Psoas muscle (tissue), 8 donors: ENCODE data around the gene AGRN. TPM values are rescaled to one million over a fixed set of nuclear protein-coding genes. Genes with fewer than 3 reads are reported as not detected.

Source experiments
- ATAC-seq, 4 donors: fragments of 200-7000 bp; cut with Tn5 transposase; one replicate each; pipeline ENCODE4 v1.9.1; 2020; ENCODE audit warnings: moderate library complexity in 3 of 4, mild to moderate bottlenecking in 2 of 4
- DNase-seq, 2 donors: peaks; one replicate each; pipeline ENCODE4 v3.0.0-alpha.2; 2020
- H3K27ac ChIP-seq: fragments of 200-600 bp; one replicate; pipeline ENCODE4 v1.8.0; 2022
- H3K27me3 ChIP-seq, 3 donors: fragments of 200-600 bp in 1 of 3; one replicate each; pipeline versions ENCODE4 v1.6.1 to v1.8.0; 2013 to 2022; ENCODE audit warnings: low read length in 2 of 3, mild to moderate bottlenecking in 2 of 3, moderate library complexity in 1 of 3; ENCODE audit not compliant: insufficient read depth in 3 of 3
- H3K36me3 ChIP-seq, 2 donors: fragments of 200-600 bp in 1 of 2; one replicate each; pipeline versions ENCODE4 v1.6.1 to v1.8.0; 2013 to 2022; ENCODE audit warnings: low read depth in 1 of 2, mild to moderate bottlenecking in 1 of 2, moderate library complexity in 1 of 2; ENCODE audit not compliant: insufficient read depth in 1 of 2
- H3K4me1 ChIP-seq: fragments of 200-600 bp; one replicate; pipeline ENCODE4 v1.8.0; 2022
- H3K4me3 ChIP-seq: fragments of 200-600 bp; one replicate; pipeline ENCODE4 v1.8.0; 2022; ENCODE audit warnings: mild to moderate bottlenecking
- H3K9me3 ChIP-seq: fragments of 200-600 bp; one replicate; pipeline ENCODE4 v1.8.0; 2022
- WGBS, 3 donors: extraction: QIAGEN DNeasy Blood & Tissue Kit; methylation state at CpG; one replicate each; pipeline versions ENCODE4 v1.1.6 to v1.1.7; 2013; 5-methylcytosine and 5-hydroxymethylcytosine counted together
- intact Hi-C, 2 donors: fragments of 100-400 bp; cut with DNase I; formaldehyde crosslinking; loops; one replicate each; pipeline versions ENCODE4 v1.11.0 to v1.14.2; 2022
- polyA plus RNA-seq, 3 donors: library from polyadenylated mRNA; stranded (reverse); fragments of 200-250 nt; gene quantifications; one replicate each; pipeline ENCODE4 v1.2.3, GENCODE V29; 2013
- total RNA-seq, 4 donors: library from RNA; stranded (reverse); fragmentation: NEBNext Ultra II Directional in 2 of 4; extraction: Animal tissue kit (Norgen Biotek cat#: 25700) in 2 of 4; gene quantifications; one replicate each; pipeline versions ENCODE4 v1.2.1 to v1.2.4, GENCODE V29; 2021 to 2023
- TF ChIP-seq, protein P1 (sequence below): fragments of 200-600 bp; IDR thresholded peaks from one replicate; pipeline ENCODE4 v1.8.0; 2022; ENCODE audit warnings: antibody characterized with exemption
- donor health status: healthy with polysubstance abuse.
- donor health status: DM: no; HTN: no; CAD: no; lungs with moderate emphysema.
- donor health status: Bipolar disorder and iron deficiency.
- donor health status: healthy.
- donor health status: DM: yes; HTN: yes; CAD: no.
- donor health status: DM: no; HTN: no; CAD: no.
- donor health status: DM: no; HTN: no; CAD: no.
- donor health status: DM: yes; HTN: yes; CAD: no.

Gene AGRN
- total and polyA plus RNA-seq, 7 donors, result 1.3 to 5.4 (median 3.4) TPM

DNA sequence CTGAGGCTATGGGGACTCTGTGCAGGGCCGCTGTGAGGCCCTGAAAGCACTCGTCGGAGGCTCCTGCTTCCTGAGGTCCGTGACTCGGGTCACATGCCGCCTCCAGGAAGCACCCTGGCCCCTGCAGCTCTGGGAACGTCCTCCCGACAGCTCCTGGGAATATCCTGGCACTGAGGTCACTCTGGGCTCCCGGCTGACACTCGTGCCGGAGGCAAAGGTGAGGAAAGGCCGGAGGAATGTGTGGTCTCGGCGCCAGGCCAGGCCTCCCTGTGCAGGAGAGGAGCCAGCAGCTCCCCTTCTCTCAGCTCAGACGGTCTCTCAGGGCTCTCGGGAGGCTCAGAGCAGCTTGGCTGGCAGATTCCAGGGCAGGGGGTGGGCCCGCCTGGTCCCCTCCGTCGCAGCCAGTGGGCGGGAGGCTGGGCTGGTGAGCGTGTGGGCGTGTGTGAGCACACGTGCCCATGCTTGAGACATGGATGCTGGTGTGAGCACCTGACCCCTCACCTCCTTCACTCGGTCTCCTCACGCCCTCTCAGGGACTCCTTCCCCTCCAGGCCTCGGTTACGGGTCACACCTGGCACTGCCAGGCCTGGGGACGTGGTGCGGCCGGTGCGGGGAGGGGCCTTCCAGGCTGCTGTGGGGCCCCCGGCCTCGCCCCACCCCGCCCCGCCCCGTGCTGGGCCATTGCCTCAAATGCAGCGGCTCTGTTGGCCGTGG is 59.6 kb downstream of the AGRN start:
- H3K9me3 ChIP-seq, result no peaks in the 10 kb centered on the region
- WGBS, 3 donors, result 1% methylated on average over 31 to 38 of the region's 38 CpGs
- DNase-seq (peak; percentile 48 to 65), ATAC-seq (peak; percentile 51 to 73 (median 60))
- TF ChIP-seq, protein P1, sequence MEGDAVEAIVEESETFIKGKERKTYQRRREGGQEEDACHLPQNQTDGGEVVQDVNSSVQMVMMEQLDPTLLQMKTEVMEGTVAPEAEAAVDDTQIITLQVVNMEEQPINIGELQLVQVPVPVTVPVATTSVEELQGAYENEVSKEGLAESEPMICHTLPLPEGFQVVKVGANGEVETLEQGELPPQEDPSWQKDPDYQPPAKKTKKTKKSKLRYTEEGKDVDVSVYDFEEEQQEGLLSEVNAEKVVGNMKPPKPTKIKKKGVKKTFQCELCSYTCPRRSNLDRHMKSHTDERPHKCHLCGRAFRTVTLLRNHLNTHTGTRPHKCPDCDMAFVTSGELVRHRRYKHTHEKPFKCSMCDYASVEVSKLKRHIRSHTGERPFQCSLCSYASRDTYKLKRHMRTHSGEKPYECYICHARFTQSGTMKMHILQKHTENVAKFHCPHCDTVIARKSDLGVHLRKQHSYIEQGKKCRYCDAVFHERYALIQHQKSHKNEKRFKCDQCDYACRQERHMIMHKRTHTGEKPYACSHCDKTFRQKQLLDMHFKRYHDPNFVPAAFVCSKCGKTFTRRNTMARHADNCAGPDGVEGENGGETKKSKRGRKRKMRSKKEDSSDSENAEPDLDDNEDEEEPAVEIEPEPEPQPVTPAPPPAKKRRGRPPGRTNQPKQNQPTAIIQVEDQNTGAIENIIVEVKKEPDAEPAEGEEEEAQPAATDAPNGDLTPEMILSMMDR, result no peak
- intact Hi-C loops, result no loop called here
- peak overlapping the region; percentile 53 for H3K4me3 ChIP-seq
- H3K27ac ChIP-seq, result no peak overlapping the region
- peaks cover 6% of the 10 kb centered on the region for H3K4me1 ChIP-seq
- no peaks in the 10 kb centered on the region for H3K36me3 ChIP-seq
- peaks cover 0 to 8% (median 8%) of the 10 kb centered on the region in 3 donors for H3K27me3 ChIP-seq

DNA sequence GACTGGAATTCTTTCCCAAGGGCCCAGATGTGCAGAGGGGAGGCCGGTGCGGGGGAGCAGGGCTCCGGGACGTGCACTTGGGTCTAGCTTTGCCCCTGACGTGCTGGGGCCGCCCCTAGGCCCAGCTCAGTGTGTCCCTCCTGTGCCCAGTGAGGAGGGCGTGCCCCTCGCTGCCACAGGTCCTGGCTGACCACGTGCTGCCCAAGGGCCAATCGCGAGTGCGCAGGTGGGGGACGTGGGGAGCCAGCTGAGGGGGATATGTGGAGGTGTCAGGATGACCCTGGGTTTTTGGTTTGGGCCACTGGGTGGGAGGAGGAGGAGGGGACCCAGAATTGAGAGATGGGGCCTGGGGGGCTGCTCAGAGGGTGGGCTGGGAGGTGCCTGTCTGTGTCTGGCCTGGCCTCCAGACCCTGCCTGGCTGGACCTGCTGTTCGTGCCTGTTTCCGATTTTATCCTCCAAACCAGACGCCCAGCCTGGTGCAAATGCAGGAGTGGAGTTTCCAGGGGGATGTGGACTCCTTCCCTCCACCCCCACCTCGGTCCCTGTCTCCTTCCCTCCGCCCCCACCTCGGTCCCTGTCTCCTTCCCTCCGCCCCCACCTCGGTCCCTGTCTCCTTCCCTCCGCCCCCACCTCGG is 60.3 kb downstream of the AGRN start:
- DNase-seq (peak; percentile 45 to 71), ATAC-seq (peak; percentile 75 to 92 (median 82))
- 1 to 4% (median 1%) methylated on average over 16 to 20 of the region's 23 CpGs for WGBS, 3 donors
- peaks cover 0 to 2% (median 1%) of the 10 kb centered on the region in 3 donors for H3K27me3 ChIP-seq
- intact Hi-C loops, result no loop called here
- H3K4me1 ChIP-seq, result peaks cover 6% of the 10 kb centered on the region
- TF ChIP-seq, protein P1, result no peak
- no peak overlapping the region for H3K27ac ChIP-seq
- no peaks in the 10 kb centered on the region for H3K9me3 ChIP-seq
- no peaks in the 10 kb centered on the region for H3K36me3 ChIP-seq
- peak overlapping the region; percentile 53 for H3K4me3 ChIP-seq

GRCh38 chr1:1080951-1081310 is 61.0 kb downstream of the AGRN start:
- no peak overlapping the region for H3K4me3 ChIP-seq
- intact Hi-C loops, result no loop called here
- H3K9me3 ChIP-seq, result no peaks in the 10 kb centered on the region
- ATAC-seq (no peak), DNase-seq (peak in 1 of 2 donors; percentile 39)
- no peaks in the 10 kb centered on the region for H3K36me3 ChIP-seq
- peaks cover 6% of the 10 kb centered on the region for H3K4me1 ChIP-seq
- no peaks in the 10 kb centered on the region for H3K27me3 ChIP-seq
- TF ChIP-seq, protein P1, result no peak
- no peak overlapping the region for H3K27ac ChIP-seq
- WGBS, 3 donors, result 41 to 58% (median 53%) methylated on average over 7 to 9 of the region's 9 CpGs

- H3K27me3 ChIP-seq, result no peaks in the 10 kb centered on the region
- H3K36me3 ChIP-seq, result no peaks in the 10 kb centered on the region
- peaks cover 6% of the 10 kb centered on the region for H3K4me1 ChIP-seq
- intact Hi-C loops, result no loop called here
- no peak overlapping the region for H3K27ac ChIP-seq
- TF ChIP-seq, protein P1, result no peak
- no peak overlapping the region for H3K4me3 ChIP-seq
- no peaks in the 10 kb centered on the region for H3K9me3 ChIP-seq
- no peak for ATAC-seq
- 86 to 89% (median 88%) methylated on average over 45 to 52 of the region's 52 CpGs for WGBS, 3 donors
- DNase-seq, result peak; percentile 13 to 46
These were observed 61.7 kb downstream of the AGRN start for GRCh38 chr1:1081311-1082238.
